ENCODE data around the gene SGTA.
"Not testable (repeated sequence)": the region's sequence is repeated elsewhere in the genome, so short reads cannot be mapped to it uniquely, and the experiment has no call there.

Gene SGTA

GRCh38 chr19:2782936-2783780, at the start of gene SGTA:
TSS of gene SGTA (minus strand) at chr19:2783273. CDS start at chr19:2769068, 14,205 bp downstream.
- in situ Hi-C loops (cut with MboI; ENCODE audit: low sequenced_read_pairs) = no loop called here

GRCh38 chr19:2827840-2828489, 44.9 kb upstream of the SGTA start:
- in situ Hi-C loops (cut with MboI; ENCODE audit: low sequenced_read_pairs) = no loop called here

DNA sequence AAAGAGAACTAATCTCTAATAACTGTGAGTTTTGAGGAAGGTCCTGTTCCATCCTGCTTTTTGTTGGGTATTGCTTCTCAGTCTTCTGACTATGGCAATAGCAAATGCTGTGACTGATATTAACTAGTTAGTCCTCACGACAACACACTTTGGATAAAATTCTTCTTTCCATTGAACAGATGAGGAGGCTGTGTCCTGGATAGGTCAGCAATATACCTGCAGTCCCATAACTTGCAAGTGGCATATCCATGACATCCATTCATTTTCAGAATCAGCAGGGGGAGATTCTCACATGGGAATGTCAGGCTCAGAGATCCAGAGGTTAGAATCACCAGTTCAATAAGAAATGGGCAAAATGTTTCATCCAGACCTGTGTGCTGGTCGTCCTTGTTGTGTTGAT, 43.9 kb upstream of the SGTA start:
- in situ Hi-C loops (cut with MboI; ENCODE audit: low sequenced_read_pairs) = no loop called here

DNA sequence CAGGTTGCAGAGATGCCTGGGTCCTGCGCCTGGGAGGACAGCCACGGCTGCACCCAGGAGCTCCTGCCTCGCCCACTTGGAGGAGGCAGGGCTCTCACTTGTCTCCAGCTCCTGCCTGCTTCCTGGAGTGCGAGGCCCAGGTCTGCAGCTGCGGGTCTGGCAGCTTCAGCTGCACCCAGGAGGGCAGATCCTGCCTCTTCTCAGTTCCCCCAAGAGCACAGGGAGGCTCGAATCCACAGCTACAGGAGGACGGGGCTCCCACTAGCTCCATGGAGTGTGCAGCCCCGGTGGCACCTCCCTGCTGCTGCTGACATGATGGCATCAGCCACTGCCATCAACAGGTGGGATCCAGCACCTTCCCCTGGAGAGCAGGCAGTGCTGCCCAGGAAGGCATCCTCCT, 41.1 kb upstream of the SGTA start:
- in situ Hi-C loops (cut with MboI; ENCODE audit: low sequenced_read_pairs) = no loop called here

DNA sequence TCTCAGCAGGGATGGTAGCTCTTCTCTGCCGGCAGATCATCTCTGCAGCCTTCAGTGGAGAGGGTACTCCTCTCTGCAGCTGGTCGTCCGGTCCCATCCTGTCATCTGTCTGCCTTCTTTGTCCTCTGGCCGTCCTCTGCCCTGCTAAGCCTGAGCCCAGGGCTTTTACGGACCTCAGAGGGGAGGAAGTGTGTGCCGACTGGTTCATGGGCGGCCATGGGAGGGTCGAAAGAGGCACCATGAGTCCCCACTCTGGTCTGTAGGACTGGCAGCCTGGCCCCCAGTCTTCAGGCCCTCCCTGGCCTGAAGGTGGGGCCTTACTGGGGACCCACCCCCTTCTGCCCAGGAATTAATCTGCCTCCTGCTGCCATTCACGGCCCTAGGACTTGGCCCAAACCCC, 40.6 kb upstream of the SGTA start:
- in situ Hi-C loops (cut with MboI; ENCODE audit: low sequenced_read_pairs) = no loop called here

- in situ Hi-C loops (cut with MboI; ENCODE audit: low sequenced_read_pairs) = no loop called here
Measured at GRCh38 chr19:2822846-2823245, 39.8 kb upstream of the SGTA start.

DNA sequence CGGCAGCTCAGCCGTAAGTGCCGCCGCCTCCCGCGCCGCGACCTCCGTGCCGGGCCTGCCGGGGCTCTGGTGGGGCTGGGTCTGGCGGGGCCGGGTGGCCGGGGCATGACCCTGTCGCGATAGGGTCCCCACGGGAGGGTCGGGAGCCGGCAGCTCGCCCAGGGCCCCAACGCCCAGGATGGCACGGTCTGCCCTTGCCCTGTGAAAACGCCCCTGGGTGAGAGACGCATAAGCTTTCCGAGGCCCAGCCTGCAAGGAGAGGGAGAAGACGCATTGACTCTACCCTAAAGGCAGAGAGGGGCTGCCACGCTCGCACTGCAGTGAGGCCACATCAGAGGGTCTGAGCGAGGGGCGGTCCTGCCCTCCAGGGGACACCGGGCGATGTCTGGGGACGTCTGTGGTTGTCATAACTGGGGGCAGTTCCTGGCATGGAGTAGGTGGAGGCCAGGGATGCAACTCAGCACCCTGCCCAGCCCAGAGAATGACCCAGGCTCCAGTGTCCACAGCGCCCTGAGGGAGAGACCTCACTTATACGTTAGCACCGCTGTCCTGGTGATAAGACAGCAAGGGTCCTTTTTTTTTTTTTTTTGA, 37.1 kb upstream of the SGTA start:
- in situ Hi-C loops (cut with MboI; ENCODE audit: low sequenced_read_pairs) = no loop called here

DNA sequence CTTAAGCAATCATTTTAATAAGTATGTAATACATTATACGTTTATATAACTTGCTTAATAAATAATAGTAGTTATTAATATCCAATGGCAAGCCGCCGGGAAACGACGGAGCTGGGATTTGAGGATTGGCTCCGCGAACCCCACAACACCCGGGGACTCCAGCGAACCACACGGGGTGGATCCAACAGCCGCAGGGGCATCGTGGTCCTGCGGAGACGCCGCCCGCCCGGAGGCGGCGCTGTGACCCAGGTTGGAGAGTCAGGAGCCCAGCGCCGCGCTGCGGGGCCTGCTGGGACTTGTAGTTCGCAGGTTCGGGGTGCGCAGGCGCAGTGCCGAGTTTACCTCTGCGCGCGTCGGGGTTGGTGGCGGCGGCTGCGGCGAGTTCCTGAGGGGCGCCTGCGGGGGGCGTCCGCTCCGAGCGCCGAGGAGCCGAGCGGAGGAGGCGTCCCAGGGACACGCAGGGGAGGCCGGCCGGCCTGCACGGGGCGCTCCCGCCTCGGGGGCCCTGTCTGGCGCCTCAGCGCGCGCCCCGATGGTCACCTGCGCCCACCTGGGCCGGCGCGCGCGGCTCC, 36.6 kb upstream of the SGTA start, which contains the start of gene ZNF554:
Gene ZNF554 (plus strand): TSS at position 329 of the 572 bp plus-strand sequence. CDS start 204 bp downstream, at position 533.
- in situ Hi-C loops (cut with MboI; ENCODE audit: low sequenced_read_pairs) = no loop called here

DNA sequence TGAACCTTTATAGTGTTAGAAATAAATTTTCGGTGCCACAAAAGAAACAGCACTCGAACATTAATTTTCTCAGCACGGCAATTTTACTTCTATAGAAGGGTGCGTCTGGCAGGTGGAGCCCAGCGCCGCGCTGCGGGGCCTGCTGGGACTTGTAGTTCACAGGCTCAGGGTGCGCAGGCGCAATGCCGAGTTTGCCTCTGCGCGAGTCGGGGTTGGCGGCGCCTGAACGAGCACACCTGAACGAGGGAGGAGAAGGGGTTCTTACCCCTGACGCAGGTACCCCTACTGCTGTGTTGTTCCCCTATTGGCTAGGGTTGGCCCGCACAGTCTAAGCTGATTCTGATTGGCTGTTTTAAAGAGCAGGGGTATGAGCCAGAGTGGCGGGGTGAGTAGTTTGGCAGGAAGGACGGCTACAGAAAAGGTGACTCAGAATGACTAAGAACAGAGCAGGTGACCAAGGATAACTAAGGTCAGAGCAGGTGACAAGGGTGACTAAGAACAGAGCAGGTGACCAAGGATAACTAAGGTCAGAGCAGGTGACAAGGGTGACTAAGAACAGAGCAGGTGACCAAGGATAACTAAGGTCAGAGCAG, 34.3 kb upstream of the SGTA start:
- in situ Hi-C loops (cut with MboI; ENCODE audit: low sequenced_read_pairs) = not testable (repeated sequence)

DNA sequence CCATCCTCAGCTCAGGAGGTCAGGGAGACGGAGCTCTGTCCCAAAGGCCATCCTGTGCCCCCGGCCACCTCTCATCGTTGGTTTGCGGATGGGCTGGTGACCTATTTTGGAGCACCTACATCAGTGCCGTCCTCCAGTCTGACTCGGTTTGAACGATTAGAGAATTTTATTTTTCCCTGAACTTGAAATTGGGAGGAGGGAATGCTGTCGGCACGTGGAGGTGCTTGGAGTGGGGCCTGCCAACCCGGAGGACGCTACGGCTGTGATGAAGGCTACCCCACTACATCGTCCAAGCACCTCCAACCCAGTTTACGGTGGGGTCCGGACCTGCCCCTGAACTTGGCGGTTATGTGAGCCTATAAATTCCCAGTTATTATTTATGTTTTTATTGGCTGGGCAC, 33.6 kb upstream of the SGTA start:
- in situ Hi-C loops (cut with MboI; ENCODE audit: low sequenced_read_pairs) = no loop called here

- in situ Hi-C loops (cut with MboI; ENCODE audit: low sequenced_read_pairs) = no loop called here
Measured at GRCh38 chr19:2815923-2816322, 32.9 kb upstream of the SGTA start.

DNA sequence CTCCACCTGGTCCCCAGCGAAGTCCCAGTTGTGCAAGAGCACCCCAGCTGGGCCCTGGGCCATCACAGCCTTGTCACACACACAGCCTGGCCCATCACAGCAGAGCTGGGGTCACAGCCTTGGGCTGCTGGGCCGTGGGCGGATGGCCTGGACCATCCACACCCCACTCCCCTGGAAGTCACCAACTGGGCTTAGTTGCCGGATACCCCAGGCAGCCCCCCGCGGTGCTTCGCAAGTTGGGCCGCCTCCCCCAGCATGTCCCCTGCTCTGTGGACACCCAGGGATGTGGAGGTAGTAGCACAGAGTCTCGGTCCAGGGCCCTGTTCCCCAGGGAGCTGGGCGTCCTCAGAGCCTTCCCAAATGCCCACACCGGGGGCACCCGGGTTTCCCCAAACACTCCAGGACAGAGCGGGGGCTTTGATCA, 32.1 kb upstream of the SGTA start:
- in situ Hi-C loops (cut with MboI; ENCODE audit: low sequenced_read_pairs) = no loop called here

DNA sequence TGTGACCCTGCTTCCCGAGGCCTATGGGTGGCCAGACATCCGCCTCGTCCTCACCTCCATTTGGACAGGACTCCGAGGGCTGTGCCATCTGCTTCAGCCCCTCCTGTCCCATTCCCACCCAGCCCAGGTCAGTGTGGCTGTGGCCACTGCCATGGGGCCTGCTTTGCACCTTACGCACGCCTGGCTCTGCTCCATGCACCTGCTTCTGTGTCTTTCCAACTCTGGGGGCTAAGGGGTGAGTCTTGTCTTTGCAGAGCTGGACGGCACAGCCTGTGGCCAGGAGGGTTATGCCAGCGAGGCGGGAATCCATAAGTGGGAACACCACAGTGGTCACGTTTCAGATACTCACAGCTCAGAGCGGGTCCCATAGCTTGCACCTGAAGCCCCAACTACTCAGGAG, 31.4 kb upstream of the SGTA start:
- in situ Hi-C loops (cut with MboI; ENCODE audit: low sequenced_read_pairs) = no loop called here

- in situ Hi-C loops (cut with MboI; ENCODE audit: low sequenced_read_pairs) = no loop called here
Measured at GRCh38 chr19:2813235-2814160, 30.4 kb upstream of the SGTA start.

DNA sequence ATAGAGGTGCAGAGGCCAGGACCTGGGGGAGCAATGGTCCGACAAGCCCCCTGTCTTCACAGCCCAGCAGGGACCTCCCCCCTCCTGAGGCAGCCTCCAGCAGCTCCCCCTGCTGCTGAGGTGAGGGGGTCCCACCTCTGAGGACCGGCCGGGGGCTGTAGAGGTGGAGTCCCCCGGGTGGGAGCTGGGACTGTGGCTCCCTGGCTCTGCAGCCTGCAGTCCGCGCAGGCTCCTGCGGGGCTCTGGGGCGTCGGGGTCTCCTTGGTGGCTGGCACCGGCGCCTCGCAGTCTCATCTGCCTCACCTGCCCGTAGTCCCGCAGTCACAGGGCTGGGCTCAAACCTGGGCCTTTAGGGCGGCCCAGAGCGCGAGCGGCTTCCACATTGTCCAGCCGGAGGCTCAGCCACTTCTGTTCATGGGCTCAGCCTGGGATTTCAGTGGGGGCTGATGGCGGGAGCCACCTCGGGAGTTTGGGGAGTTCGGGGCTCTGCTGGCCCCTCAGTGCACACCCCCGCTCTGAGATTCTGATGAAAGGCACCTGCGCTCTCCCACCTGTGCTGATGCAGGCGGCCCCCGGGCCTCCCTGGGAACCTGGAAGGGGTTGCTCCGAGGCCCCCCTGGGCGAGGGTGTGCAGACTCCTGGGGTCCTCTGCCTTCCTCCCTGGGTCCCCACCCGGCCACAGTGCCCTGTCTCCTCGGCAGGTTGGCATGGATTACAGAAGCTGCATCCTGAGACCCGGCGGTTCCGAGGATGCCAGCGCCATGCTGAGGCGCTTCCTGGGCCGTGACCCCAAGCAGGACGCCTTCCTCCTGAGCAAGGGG, 29.6 kb upstream of the SGTA start:
- in situ Hi-C loops (cut with MboI; ENCODE audit: low sequenced_read_pairs) = no loop called here

GRCh38 chr19:2811735-2812413, 28.8 kb upstream of the SGTA start:
- in situ Hi-C loops (cut with MboI; ENCODE audit: low sequenced_read_pairs) = no loop called here

GRCh38 chr19:2811221-2811722, 28.2 kb upstream of the SGTA start:
- in situ Hi-C loops (cut with MboI; ENCODE audit: low sequenced_read_pairs) = no loop called here
